ENCODE results near the gene DNAJC19.

The DNAJC19 gene

DNA sequence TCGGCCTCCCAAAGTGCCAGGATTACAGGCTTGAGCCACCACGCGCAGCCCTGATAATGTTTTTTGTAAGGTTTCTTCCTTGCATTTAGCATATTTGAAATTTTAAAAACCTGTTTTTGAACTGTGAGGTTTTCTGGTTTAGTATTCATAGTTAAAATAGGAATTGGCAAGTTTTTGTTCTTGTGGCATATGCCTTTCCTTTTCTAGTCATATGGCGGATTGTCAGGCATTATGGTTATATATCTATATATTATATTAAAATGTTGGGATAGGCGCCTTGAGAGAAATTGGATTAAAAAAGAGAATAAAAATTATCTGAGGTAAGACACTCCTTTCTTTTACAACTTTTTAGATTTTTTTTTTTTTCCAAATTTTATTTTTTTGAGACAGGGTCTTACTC is 48.7 kb downstream of the DNAJC19 start:
- Histone ChIP-seq H3K9me3 (ENCODE audit: insufficient read depth, low read depth, low read length) (no peaks in the 10 kb centered on the region), H4K20me1 (ENCODE audit: insufficient read depth, low read length, poor library complexity, severe bottlenecking) (peaks cover 91% of the 10 kb centered on the region), H3K27me3 (ENCODE audit: insufficient read depth, low read length, poor library complexity, severe bottlenecking) (no peaks in the 10 kb centered on the region), H3K4me1 (ENCODE audit: insufficient read depth, low read length, poor library complexity, severe bottlenecking) (no peaks in the 10 kb centered on the region), H3K4me2 (ENCODE audit: low read depth, low read length, poor library complexity, severe bottlenecking) (no peak overlapping the region), H3K4me3 (ENCODE audit: low read length, poor library complexity, severe bottlenecking) (no peak overlapping the region), H3K79me2 (ENCODE audit: insufficient read depth, low read length) (peaks cover 96% of the 10 kb centered on the region), H3K9me2 (replicated peaks; ENCODE audit: low read depth, low read length) (no peaks in the 10 kb centered on the region), H3K36me3 (ENCODE audit: insufficient read depth, low read length) (peaks cover 75% of the 10 kb centered on the region), H2AFZ (ENCODE audit: low read length) (no peak overlapping the region), H3K9ac (ENCODE audit: low read depth, low read length, poor library complexity, severe bottlenecking) (no peak overlapping the region), H3F3A (ENCODE audit: low read depth) (no peaks in the 10 kb centered on the region)
- TF ChIP-seq EZH2phosphoT487 (IDR thresholded peaks at IDR 0.05; ENCODE audit: borderline replicate concordance): no peak
- TF ChIP-seq, protein P1, sequence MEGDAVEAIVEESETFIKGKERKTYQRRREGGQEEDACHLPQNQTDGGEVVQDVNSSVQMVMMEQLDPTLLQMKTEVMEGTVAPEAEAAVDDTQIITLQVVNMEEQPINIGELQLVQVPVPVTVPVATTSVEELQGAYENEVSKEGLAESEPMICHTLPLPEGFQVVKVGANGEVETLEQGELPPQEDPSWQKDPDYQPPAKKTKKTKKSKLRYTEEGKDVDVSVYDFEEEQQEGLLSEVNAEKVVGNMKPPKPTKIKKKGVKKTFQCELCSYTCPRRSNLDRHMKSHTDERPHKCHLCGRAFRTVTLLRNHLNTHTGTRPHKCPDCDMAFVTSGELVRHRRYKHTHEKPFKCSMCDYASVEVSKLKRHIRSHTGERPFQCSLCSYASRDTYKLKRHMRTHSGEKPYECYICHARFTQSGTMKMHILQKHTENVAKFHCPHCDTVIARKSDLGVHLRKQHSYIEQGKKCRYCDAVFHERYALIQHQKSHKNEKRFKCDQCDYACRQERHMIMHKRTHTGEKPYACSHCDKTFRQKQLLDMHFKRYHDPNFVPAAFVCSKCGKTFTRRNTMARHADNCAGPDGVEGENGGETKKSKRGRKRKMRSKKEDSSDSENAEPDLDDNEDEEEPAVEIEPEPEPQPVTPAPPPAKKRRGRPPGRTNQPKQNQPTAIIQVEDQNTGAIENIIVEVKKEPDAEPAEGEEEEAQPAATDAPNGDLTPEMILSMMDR (conservative IDR thresholded peaks at IDR 0.05; ENCODE audit: low read length): no peak

DNA sequence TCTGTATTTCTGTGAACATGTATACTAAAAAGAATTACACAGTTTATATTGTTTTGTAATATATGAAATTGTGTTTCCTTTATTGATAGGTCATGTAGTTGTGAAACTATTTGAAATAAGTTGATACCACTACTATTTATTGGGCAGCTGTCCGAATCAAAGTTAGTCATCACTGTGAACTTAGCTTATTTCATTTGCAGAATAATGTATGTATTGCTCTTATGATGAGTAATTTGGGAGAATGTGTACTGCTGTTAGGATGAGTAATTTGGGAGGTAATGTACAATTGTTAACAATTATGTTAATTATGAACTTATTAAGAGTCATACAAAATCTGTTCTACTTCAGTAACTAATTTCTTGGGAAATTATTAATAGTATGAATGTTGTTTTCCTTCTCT is 54.9 kb downstream of the DNAJC19 start:
- Histone ChIP-seq H3K4me3 (ENCODE audit: low read length, poor library complexity, severe bottlenecking) (no peak overlapping the region), H3K9me3 (ENCODE audit: insufficient read depth, low read depth, low read length) (no peaks in the 10 kb centered on the region), H3K9ac (ENCODE audit: low read depth, low read length, poor library complexity, severe bottlenecking) (no peak overlapping the region), H3K27me3 (ENCODE audit: insufficient read depth, low read length, poor library complexity, severe bottlenecking) (no peaks in the 10 kb centered on the region), H3K79me2 (ENCODE audit: insufficient read depth, low read length) (peaks cover 99% of the 10 kb centered on the region), H3F3A (ENCODE audit: low read depth) (no peaks in the 10 kb centered on the region), H4K20me1 (ENCODE audit: insufficient read depth, low read length, poor library complexity, severe bottlenecking) (peaks cover 97% of the 10 kb centered on the region), H2AFZ (ENCODE audit: low read length) (no peak overlapping the region), H3K36me3 (ENCODE audit: insufficient read depth, low read length) (peaks cover 54% of the 10 kb centered on the region), H3K4me2 (ENCODE audit: low read depth, low read length, poor library complexity, severe bottlenecking) (no peak overlapping the region), H3K4me1 (ENCODE audit: insufficient read depth, low read length, poor library complexity, severe bottlenecking) (peaks cover 3% of the 10 kb centered on the region), H3K9me2 (replicated peaks; ENCODE audit: low read depth, low read length) (no peaks in the 10 kb centered on the region)
- TF ChIP-seq, protein P1 (conservative IDR thresholded peaks at IDR 0.05; ENCODE audit: low read length): no peak

All from Loucy (cell line).